ENCODE results near the gene THEMIS.
"Not testable (repeated sequence)": the region's sequence is repeated elsewhere in the genome, so short reads cannot be mapped to it uniquely, and the experiment has no call there.

THEMIS gene

GRCh38 chr6:127932708-127933107 is 31.9 kb upstream of the THEMIS start:
- Histone ChIP-seq H3K9me2 (replicated peaks; ENCODE audit: control insufficient read depth, low read length) (no peaks in the 10 kb centered on the region), H4K20me1 (ENCODE audit: control insufficient read depth, insufficient read depth, low read depth, low read length) (no peaks in the 10 kb centered on the region), H3K4me3 (ENCODE audit: low read length) (no peak overlapping the region), H3K79me2 (ENCODE audit: control insufficient read depth, low read length) (no peaks in the 10 kb centered on the region), H3K27me3 (ENCODE audit: control insufficient read depth, low read length) (no peaks in the 10 kb centered on the region), H3K27ac (ENCODE audit: low read depth, low read length) (no peak overlapping the region), H3K4me2 (ENCODE audit: low read length) (no peak overlapping the region), H3K4me1 (ENCODE audit: control insufficient read depth, low read length) (no peaks in the 10 kb centered on the region), H3K36me3 (ENCODE audit: control insufficient read depth, low read length) (no peaks in the 10 kb centered on the region), H3K9me3 (ENCODE audit: control insufficient read depth, insufficient read depth, low read length) (peaks cover 7% of the 10 kb centered on the region; the same call in 1 of the 2 replicates), H3F3A (ENCODE audit: control insufficient read depth, insufficient read depth) (no peaks in the 10 kb centered on the region)
- no peak for TF ChIP-seq EZH2phosphoT487 (IDR thresholded peaks at IDR 0.05; ENCODE audit: borderline replicate concordance, low read length)
- TF ChIP-seq CTCF (IDR thresholded peaks at IDR 0.05; ENCODE audit: low read depth, low read length, poor library complexity, severe bottlenecking): no peak

- not testable (repeated sequence) for H3K4me2 ChIP-seq (ENCODE audit: low read length); H3K79me2 ChIP-seq (ENCODE audit: control insufficient read depth, low read length); H3K4me1 ChIP-seq (ENCODE audit: control insufficient read depth, low read length); H3K27ac ChIP-seq (ENCODE audit: low read depth, low read length); H3K27me3 ChIP-seq (ENCODE audit: control insufficient read depth, low read length); H3K9me3 ChIP-seq (ENCODE audit: control insufficient read depth, insufficient read depth, low read length); H3F3A ChIP-seq (ENCODE audit: control insufficient read depth, insufficient read depth); H3K9me2 ChIP-seq (replicated peaks; ENCODE audit: control insufficient read depth, low read length); H3K36me3 ChIP-seq (ENCODE audit: control insufficient read depth, low read length); H4K20me1 ChIP-seq (ENCODE audit: control insufficient read depth, insufficient read depth, low read depth, low read length); H3K4me3 ChIP-seq (ENCODE audit: low read length)
Measured at GRCh38 chr6:127926441-127926840, 25.6 kb upstream of the THEMIS start.

GRCh38 chr6:127924440-127924839 is 23.6 kb upstream of the THEMIS start:
- no peak overlapping the region for H3K4me3 ChIP-seq (ENCODE audit: low read length)

GRCh38 chr6:127924031-127924430 is 23.2 kb upstream of the THEMIS start:
- H3K36me3 ChIP-seq (ENCODE audit: control insufficient read depth, low read length): no peaks in the 10 kb centered on the region
- H3K4me2 ChIP-seq (ENCODE audit: low read length): no peak overlapping the region
- H3K4me1 ChIP-seq (ENCODE audit: control insufficient read depth, low read length): no peaks in the 10 kb centered on the region
- H3K27ac ChIP-seq (ENCODE audit: low read depth, low read length): no peak overlapping the region
- no peaks in the 10 kb centered on the region for H3K79me2 ChIP-seq (ENCODE audit: control insufficient read depth, low read length)
- H3K4me3 ChIP-seq (ENCODE audit: low read length): no peak overlapping the region
- H3K9me3 ChIP-seq (ENCODE audit: control insufficient read depth, insufficient read depth, low read length): no peaks in the 10 kb centered on the region
- H3K9me2 ChIP-seq (replicated peaks; ENCODE audit: control insufficient read depth, low read length): no peaks in the 10 kb centered on the region
- no peaks in the 10 kb centered on the region for H3K27me3 ChIP-seq (ENCODE audit: control insufficient read depth, low read length)
- TF ChIP-seq EZH2phosphoT487 (IDR thresholded peaks at IDR 0.05; ENCODE audit: borderline replicate concordance, low read length) (no peak), CTCF (IDR thresholded peaks at IDR 0.05; ENCODE audit: low read depth, low read length, poor library complexity, severe bottlenecking) (no peak)
- no peaks in the 10 kb centered on the region for H3F3A ChIP-seq (ENCODE audit: control insufficient read depth, insufficient read depth)
- no peaks in the 10 kb centered on the region for H4K20me1 ChIP-seq (ENCODE audit: control insufficient read depth, insufficient read depth, low read depth, low read length)

More at GRCh38 chr6:127924440-127924839, 23.6 kb upstream of the THEMIS start:
- no peaks in the 10 kb centered on the region for H3K27me3 ChIP-seq (ENCODE audit: control insufficient read depth, low read length)
- H3K9me3 ChIP-seq (ENCODE audit: control insufficient read depth, insufficient read depth, low read length): no peaks in the 10 kb centered on the region
- no peaks in the 10 kb centered on the region for H3F3A ChIP-seq (ENCODE audit: control insufficient read depth, insufficient read depth)
- H3K4me2 ChIP-seq (ENCODE audit: low read length): no peak overlapping the region
- no peak for TF ChIP-seq CTCF (IDR thresholded peaks at IDR 0.05; ENCODE audit: low read depth, low read length, poor library complexity, severe bottlenecking)
- TF ChIP-seq EZH2phosphoT487 (IDR thresholded peaks at IDR 0.05; ENCODE audit: borderline replicate concordance, low read length): no peak
- H3K9me2 ChIP-seq (replicated peaks; ENCODE audit: control insufficient read depth, low read length): no peaks in the 10 kb centered on the region
- no peaks in the 10 kb centered on the region for H3K79me2 ChIP-seq (ENCODE audit: control insufficient read depth, low read length)
- no peak overlapping the region for H3K27ac ChIP-seq (ENCODE audit: low read depth, low read length)
- no peaks in the 10 kb centered on the region for H4K20me1 ChIP-seq (ENCODE audit: control insufficient read depth, insufficient read depth, low read depth, low read length)
- H3K4me1 ChIP-seq (ENCODE audit: control insufficient read depth, low read length): no peaks in the 10 kb centered on the region
- no peaks in the 10 kb centered on the region for H3K36me3 ChIP-seq (ENCODE audit: control insufficient read depth, low read length)
